Measurements from ENCODE around the gene ST8SIA1. TPM values are rescaled to one million over a fixed set of nuclear protein-coding genes. Genes with fewer than 3 reads are reported as not detected.

Gene ST8SIA1
- total RNA-seq, 4 donors from 2014 or later: 6.9 to 18.0 (median 11.4) TPM

DNA sequence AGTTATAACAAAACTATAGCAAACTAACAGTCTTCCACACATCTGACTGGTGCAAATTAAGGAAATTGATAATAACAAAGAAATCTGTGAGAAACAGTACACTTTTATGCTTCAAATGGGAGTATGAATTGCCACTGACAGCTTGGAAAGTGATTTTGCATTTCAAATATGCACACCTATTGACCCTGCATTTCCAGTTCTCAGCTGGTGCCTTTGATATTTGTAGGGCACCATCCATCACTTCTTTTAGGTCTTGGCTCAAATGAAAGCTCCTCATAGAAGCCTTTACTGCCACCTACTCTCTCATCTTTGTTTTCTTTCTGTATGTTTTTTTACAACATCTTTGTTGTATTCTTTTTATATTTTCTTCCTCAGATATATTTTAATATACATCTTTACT is 125.1 kb downstream of the ST8SIA1 start:
- Histone ChIP-seq H3K27me3 (no peaks in the 10 kb centered on the region), H3K36me3 (no peaks in the 10 kb centered on the region)
- no peak for DNase-seq (ENCODE audit: low spot score in 2 of 2)

DNA sequence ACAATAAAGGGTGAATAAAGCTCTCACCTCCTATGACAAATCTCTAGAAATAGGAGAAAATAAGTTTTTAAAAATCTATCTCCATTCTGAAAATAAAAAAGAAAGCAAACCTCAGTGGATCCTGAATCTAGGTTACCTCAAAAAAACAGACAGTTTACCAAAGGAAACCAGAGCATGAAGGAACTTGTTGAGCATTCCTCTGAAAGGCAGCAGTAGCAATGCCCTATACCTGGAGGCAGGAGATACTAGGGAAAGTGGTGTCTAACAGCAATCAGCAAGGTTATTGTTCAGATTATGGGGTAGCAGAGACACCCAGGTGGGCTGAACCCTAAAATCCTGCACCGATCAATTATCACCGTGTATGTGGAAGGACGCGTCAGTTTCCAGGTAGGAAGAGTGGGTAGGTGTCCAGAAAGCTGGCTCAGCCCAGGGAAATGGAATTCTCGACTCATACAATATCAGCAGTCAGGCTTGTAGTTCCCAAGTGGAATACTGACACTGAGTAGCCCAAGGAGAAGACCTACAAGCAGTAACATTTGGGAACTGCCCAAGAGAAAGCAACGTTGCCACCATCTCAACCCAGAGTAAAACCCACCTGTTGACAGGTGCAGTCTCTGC is 128.3 kb downstream of the ST8SIA1 start:
- Histone ChIP-seq H3K9me3 (no peaks in the 10 kb centered on the region), H3K4me1 (peaks cover 5% of the 10 kb centered on the region), H3K27me3 (no peaks in the 10 kb centered on the region), H3K4me3 (no peak overlapping the region), H3K27ac (no peak overlapping the region), H3K36me3 (no peaks in the 10 kb centered on the region)
- DNase-seq (ENCODE audit: low spot score in 2 of 2): no peak
- 76% methylated on average over 6 of the region's 6 CpGs for WGBS
- TF ChIP-seq EP300 (IDR thresholded peaks at IDR 0.05): no peak
- TF ChIP-seq, protein P1, sequence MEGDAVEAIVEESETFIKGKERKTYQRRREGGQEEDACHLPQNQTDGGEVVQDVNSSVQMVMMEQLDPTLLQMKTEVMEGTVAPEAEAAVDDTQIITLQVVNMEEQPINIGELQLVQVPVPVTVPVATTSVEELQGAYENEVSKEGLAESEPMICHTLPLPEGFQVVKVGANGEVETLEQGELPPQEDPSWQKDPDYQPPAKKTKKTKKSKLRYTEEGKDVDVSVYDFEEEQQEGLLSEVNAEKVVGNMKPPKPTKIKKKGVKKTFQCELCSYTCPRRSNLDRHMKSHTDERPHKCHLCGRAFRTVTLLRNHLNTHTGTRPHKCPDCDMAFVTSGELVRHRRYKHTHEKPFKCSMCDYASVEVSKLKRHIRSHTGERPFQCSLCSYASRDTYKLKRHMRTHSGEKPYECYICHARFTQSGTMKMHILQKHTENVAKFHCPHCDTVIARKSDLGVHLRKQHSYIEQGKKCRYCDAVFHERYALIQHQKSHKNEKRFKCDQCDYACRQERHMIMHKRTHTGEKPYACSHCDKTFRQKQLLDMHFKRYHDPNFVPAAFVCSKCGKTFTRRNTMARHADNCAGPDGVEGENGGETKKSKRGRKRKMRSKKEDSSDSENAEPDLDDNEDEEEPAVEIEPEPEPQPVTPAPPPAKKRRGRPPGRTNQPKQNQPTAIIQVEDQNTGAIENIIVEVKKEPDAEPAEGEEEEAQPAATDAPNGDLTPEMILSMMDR (IDR thresholded peaks at IDR 0.05): no peak
- TF ChIP-seq POLR2A (IDR thresholded peaks at IDR 0.05): no peak
- TF ChIP-seq POLR2AphosphoS5 (IDR thresholded peaks at IDR 0.05): no peak

More for the DNA sequence above, 125.1 kb downstream of the ST8SIA1 start:
- H3K4me1 ChIP-seq: peaks cover 5% of the 10 kb centered on the region
- no peak overlapping the region for H3K4me3 ChIP-seq
- H3K27ac ChIP-seq: no peak overlapping the region
- no peaks in the 10 kb centered on the region for H3K9me3 ChIP-seq
- TF ChIP-seq POLR2A (IDR thresholded peaks at IDR 0.05) (no peak), POLR2AphosphoS5 (IDR thresholded peaks at IDR 0.05) (no peak), EP300 (IDR thresholded peaks at IDR 0.05) (no peak)
- TF ChIP-seq, protein P1 (IDR thresholded peaks at IDR 0.05): no peak

DNA sequence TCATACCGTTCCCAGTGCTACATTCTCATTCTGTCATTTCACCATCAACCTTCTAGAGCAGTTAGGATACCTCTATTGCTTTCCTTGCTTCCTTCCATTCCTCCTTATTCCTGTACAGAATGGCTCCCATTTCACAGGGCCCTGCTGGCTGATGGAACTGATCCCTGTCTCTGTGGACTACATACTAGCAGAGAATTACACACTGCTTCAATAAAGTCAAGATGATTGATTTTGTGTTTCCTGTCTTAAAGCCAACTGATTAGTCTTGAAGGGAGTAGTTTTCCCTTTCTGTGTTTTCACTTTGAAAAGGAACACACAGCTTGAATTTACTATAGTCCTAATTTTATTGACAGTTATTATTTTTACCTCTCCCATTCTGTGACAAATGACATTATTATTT is 130.1 kb downstream of the ST8SIA1 start:
- DNase-seq (ENCODE audit: low spot score in 2 of 2): no peak
- Histone ChIP-seq H3K9me3 (no peaks in the 10 kb centered on the region), H3K27ac (no peak overlapping the region), H3K4me3 (no peak overlapping the region), H3K4me1 (peaks cover 5% of the 10 kb centered on the region), H3K27me3 (no peaks in the 10 kb centered on the region), H3K36me3 (no peaks in the 10 kb centered on the region)
- TF ChIP-seq POLR2A (IDR thresholded peaks at IDR 0.05) (no peak), EP300 (IDR thresholded peaks at IDR 0.05) (no peak), POLR2AphosphoS5 (IDR thresholded peaks at IDR 0.05) (no peak)
- TF ChIP-seq, protein P1 (IDR thresholded peaks at IDR 0.05): no peak
- 98% methylated on average over 1 of the region's 1 CpG for WGBS

DNA sequence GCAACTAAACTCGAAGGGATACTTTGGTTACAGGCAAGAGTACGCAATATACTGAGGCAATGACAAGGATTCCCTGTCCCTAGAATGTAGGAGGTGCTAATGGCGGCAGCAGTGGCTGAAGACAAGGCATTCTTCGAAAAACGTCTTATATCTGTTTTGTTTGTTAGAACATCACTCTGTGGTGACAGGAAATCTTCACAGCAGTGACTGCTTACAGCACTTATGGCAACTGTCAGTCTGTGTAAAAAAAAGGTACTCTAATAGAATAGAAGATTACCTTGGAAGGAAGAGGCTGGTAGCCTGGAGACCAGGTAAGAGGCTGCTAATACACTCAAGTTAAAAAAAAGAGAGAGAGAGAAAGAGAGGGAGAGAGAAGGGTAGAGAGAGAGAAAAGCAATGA is 131.7 kb downstream of the ST8SIA1 start:
- no peak for DNase-seq (ENCODE audit: low spot score in 2 of 2)
- H3K36me3 ChIP-seq: no peaks in the 10 kb centered on the region
- WGBS: 73% methylated on average over 5 of the region's 5 CpGs
- no peaks in the 10 kb centered on the region for H3K9me3 ChIP-seq
- TF ChIP-seq POLR2A (IDR thresholded peaks at IDR 0.05) (no peak), EP300 (IDR thresholded peaks at IDR 0.05) (no peak), POLR2AphosphoS5 (IDR thresholded peaks at IDR 0.05) (no peak)
- TF ChIP-seq, protein P1 (IDR thresholded peaks at IDR 0.05): no peak
- peaks cover 5% of the 10 kb centered on the region for H3K4me1 ChIP-seq
- H3K4me3 ChIP-seq: no peak overlapping the region
- no peak overlapping the region for H3K27ac ChIP-seq
- H3K27me3 ChIP-seq: no peaks in the 10 kb centered on the region

DNA sequence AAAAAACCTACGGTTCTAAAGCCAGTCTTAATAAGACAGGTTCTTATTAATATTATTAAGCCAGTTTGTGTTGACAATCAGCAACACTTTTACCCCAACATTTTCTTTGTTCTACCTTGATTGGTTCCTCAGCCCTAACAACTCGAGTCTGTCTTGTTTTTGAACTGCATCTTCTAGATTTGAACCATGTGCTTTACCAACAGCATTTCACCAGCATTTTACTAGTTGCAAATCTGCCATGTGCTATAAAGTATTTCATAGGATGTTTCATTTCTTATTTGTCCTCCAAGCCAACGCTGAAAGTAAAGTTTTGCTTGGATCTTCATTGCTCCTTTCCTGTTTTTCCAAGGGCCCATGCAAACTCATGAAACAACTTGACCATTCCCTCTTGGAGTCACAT is 133.4 kb downstream of the ST8SIA1 start:
- Histone ChIP-seq H3K36me3 (no peaks in the 10 kb centered on the region), H3K27me3 (no peaks in the 10 kb centered on the region), H3K4me3 (no peak overlapping the region), H3K9me3 (no peaks in the 10 kb centered on the region), H3K27ac (no peak overlapping the region), H3K4me1 (no peaks in the 10 kb centered on the region)
- no peak for DNase-seq (ENCODE audit: low spot score in 2 of 2)
- TF ChIP-seq POLR2A (IDR thresholded peaks at IDR 0.05): no peak
- TF ChIP-seq POLR2AphosphoS5 (IDR thresholded peaks at IDR 0.05): no peak
- TF ChIP-seq, protein P1 (IDR thresholded peaks at IDR 0.05): no peak
- TF ChIP-seq EP300 (IDR thresholded peaks at IDR 0.05): no peak
- 92% methylated on average over 3 of the region's 3 CpGs for WGBS

Data from suprapubic skin (tissue), 4 donors.